B cell (primary cell): ENCODE data around the gene ZNF646. TPM values are rescaled to one million over a fixed set of nuclear protein-coding genes. Genes with fewer than 3 reads are reported as not detected.

Experiments used
- ATAC-seq: fragments of 200-7000 bp; cut with Tn5 transposase; one replicate; pipeline ENCODE4 v1.10.0; 2021; ENCODE audit warnings: low read depth, mild to moderate bottlenecking, moderate number of reproducible peaks, moderate library complexity
- CTCF ChIA-PET: fragments of 350-600 bp; sonication (Branson Sonifier 250); formaldehyde crosslinking; loops from one replicate; lab custom pipeline; 2021; ENCODE audit warnings: antibody characterized with exemption, inconsistent platforms; lab: Charles Lee
- POLR2A ChIA-PET: fragments of 350-600 bp; sonication (Branson Sonifier 250); formaldehyde crosslinking; loops from one replicate; lab custom pipeline; 2021; ENCODE audit warnings: antibody characterized with exemption; lab: Charles Lee
- DNase-seq: peaks from one replicate; pipeline ENCODE4 v3.0.0; 2013
- H2AFZ ChIP-seq: 2 replicates; pipeline ENCODE4 v1.6.1; 2012; ENCODE audit warnings: mild to moderate bottlenecking, low read depth, low read length; ENCODE audit not compliant: insufficient read depth, poor library complexity, severe bottlenecking
- H3K27ac ChIP-seq, 2 donors: 1 replicate in 1 of 2; 2 replicates in 1 of 2; pipeline ENCODE4 v1.5.1; 2012 to 2013; ENCODE audit warnings: low read length in 2 of 2, mild to moderate bottlenecking in 2 of 2, moderate library complexity in 1 of 2
- H3K27me3 ChIP-seq, 4 experiments: fragments of 200-600 bp in 1 of 4; sonication (generic) in 1 of 4; replicated peaks in 1 of 4; 1 replicate in 2 of 4; 2 replicates in 2 of 4; pipeline versions ENCODE4 v1.6.1 to v1.7.0; 2013 to 2016; ENCODE audit warnings: low read length in 3 of 4, mild to moderate bottlenecking in 2 of 4, mixed read lengths in 1 of 4, moderate library complexity in 1 of 4; ENCODE audit not compliant: insufficient read depth in 4 of 4, control insufficient read depth in 3 of 4; ENCODE audit errors: control extremely low read depth in 1 of 4
- H3K36me3 ChIP-seq, 2 experiments: replicated peaks in 1 of 2; 1 replicate in 1 of 2; 2 replicates in 1 of 2; pipeline versions ENCODE4 v1.6.1 to v1.7.1; 2013; ENCODE audit warnings: low read length in 1 of 2; ENCODE audit not compliant: insufficient read depth in 2 of 2, control insufficient read depth in 1 of 2; ENCODE audit errors: control extremely low read depth in 1 of 2, extremely low read depth in 1 of 2
- H3K4me1 ChIP-seq, 2 donors: fragments of 200-600 bp in 1 of 2; sonication (generic) in 1 of 2; 1 replicate in 1 of 2; 2 replicates in 1 of 2; pipeline versions ENCODE4 v1.5.1 to v1.6.1; 2013 to 2017; ENCODE audit warnings: low read length in 2 of 2; ENCODE audit not compliant: control insufficient read depth in 2 of 2, insufficient read depth in 2 of 2
- H3K4me2 ChIP-seq: replicated peaks from 2 replicates; pipeline ENCODE3; 2012; ENCODE audit warnings: mild to moderate bottlenecking, low read depth, low read length; ENCODE audit not compliant: poor library complexity, severe bottlenecking
- H3K4me3 ChIP-seq, 5 experiments: fragments of 200-600 bp in 1 of 5; sonication (generic) in 1 of 5; 1 replicate in 3 of 5; 2 replicates in 2 of 5; pipeline versions ENCODE4 v1.5.1 to v1.7.0; 2011 to 2016; ENCODE audit warnings: low read length in 4 of 5, mild to moderate bottlenecking in 4 of 5, low read depth in 2 of 5, control low read depth in 1 of 5, moderate library complexity in 1 of 5; ENCODE audit not compliant: insufficient read depth in 1 of 5; ENCODE audit errors: control extremely low read depth in 1 of 5, extremely low read depth in 1 of 5
- H3K79me2 ChIP-seq: fragments of 200-600 bp; sonication (generic); one replicate; pipeline ENCODE4 v1.6.0; 2016; ENCODE audit warnings: low read length; ENCODE audit not compliant: control insufficient read depth, insufficient read depth
- H3K9ac ChIP-seq: fragments of 200-600 bp; sonication (generic); 2 replicates; pipeline ENCODE4 v1.6.1; 2017; ENCODE audit warnings: mild to moderate bottlenecking, low read length, moderate library complexity
- H3K9me3 ChIP-seq, 3 donors: one replicate each; pipeline versions ENCODE4 v1.6.1 to v1.7.1; 2013; ENCODE audit warnings: low read length in 2 of 3; ENCODE audit not compliant: control insufficient read depth in 2 of 3, insufficient read depth in 1 of 3; ENCODE audit errors: control extremely low read depth in 1 of 3
- H4K20me1 ChIP-seq: 2 replicates; pipeline ENCODE4 v1.6.0; 2012; ENCODE audit warnings: mild to moderate bottlenecking, low read length; ENCODE audit not compliant: insufficient read depth, control insufficient read depth, poor library complexity, severe bottlenecking
- H3K27ac Mint-ChIP-seq: one replicate; pipeline ENCODE4 v1.8.0; 2021; ENCODE audit warnings: mixed read lengths
- H3K27me3 Mint-ChIP-seq: one replicate; pipeline ENCODE4 v1.8.0; 2021; ENCODE audit warnings: mixed read lengths
- H3K4me1 Mint-ChIP-seq: one replicate; pipeline ENCODE4 v1.8.0; 2021; ENCODE audit warnings: mixed read lengths
- H3K4me3 Mint-ChIP-seq: one replicate; pipeline ENCODE4 v1.8.0; 2021; ENCODE audit warnings: mixed read lengths
- H3K9me3 Mint-ChIP-seq: one replicate; pipeline ENCODE4 v1.8.0; 2022; ENCODE audit warnings: mixed read lengths; ENCODE audit not compliant: insufficient read depth
- EZH2 ChIP-seq: IDR thresholded peaks from 2 replicates; pipeline ENCODE4 v1.6.1; 2012; ENCODE audit warnings: borderline replicate concordance, low read depth, mild to moderate bottlenecking, moderate library complexity, low read length; ENCODE audit not compliant: insufficient read depth, poor library complexity, severe bottlenecking
- WGBS: methylation state at CpG from one replicate; pipeline ENCODE4 v1.1.5; 2013; ENCODE audit warnings: missing lambda C conversion rate; ENCODE audit not compliant: insufficient coverage; 5-methylcytosine and 5-hydroxymethylcytosine counted together
- intact Hi-C: fragments of 100-400 bp; cut with micrococcal nuclease; formaldehyde crosslinking; loops from one replicate; pipeline ENCODE4 v1.10.0; 2022
- polyA plus RNA-seq: library from polyadenylated mRNA; depleted of rRNA; stranded (reverse); fragments of >200 nt; gene quantifications from 2 replicates; pipeline ENCODE4 v1.2.3, GENCODE V29; 2012
- total RNA-seq, 2 donors: library from RNA; stranded (reverse); fragments of 120-200 nt in 1 of 2; gene quantifications; 1 replicate in 1 of 2; 2 replicates in 1 of 2; pipeline versions ENCODE4 v1.2.3 to v1.2.4, GENCODE V29; 2013 to 2022
- TF ChIP-seq, protein P1 (sequence below): fragments of 200-600 bp; IDR thresholded peaks from one replicate; pipeline ENCODE4 v1.8.0; 2022; ENCODE audit warnings: antibody characterized with exemption, mild to moderate bottlenecking

Gene ZNF646
- total and polyA plus RNA-seq, 2 donors (not counting 1 experiment from before 2014, with no cell fraction given) = 14.7 to 45.9 TPM

GRCh38 chr16:31120129-31120528, 45.9 kb downstream of the ZNF646 start:
- intact Hi-C loops = no loop called here
- Histone ChIP-seq H2AFZ (no peak overlapping the region), H3K27ac (no peak overlapping the region), H4K20me1 (peaks cover 26% of the 10 kb centered on the region), H3K9me3 (no peaks in the 10 kb centered on the region), H3K9ac (no peak overlapping the region), H3K79me2 (peaks cover 49% of the 10 kb centered on the region), H3K4me3 (no peak overlapping the region), H3K27me3 (no peaks in the 10 kb centered on the region), H3K4me2 (no peak overlapping the region), H3K4me1 (peaks cover 10 to 20% of the 10 kb centered on the region in 2 donors), H3K36me3 (peaks cover 6 to 42% of the 10 kb centered on the region in 2 experiments)
- TF ChIP-seq, protein P1, sequence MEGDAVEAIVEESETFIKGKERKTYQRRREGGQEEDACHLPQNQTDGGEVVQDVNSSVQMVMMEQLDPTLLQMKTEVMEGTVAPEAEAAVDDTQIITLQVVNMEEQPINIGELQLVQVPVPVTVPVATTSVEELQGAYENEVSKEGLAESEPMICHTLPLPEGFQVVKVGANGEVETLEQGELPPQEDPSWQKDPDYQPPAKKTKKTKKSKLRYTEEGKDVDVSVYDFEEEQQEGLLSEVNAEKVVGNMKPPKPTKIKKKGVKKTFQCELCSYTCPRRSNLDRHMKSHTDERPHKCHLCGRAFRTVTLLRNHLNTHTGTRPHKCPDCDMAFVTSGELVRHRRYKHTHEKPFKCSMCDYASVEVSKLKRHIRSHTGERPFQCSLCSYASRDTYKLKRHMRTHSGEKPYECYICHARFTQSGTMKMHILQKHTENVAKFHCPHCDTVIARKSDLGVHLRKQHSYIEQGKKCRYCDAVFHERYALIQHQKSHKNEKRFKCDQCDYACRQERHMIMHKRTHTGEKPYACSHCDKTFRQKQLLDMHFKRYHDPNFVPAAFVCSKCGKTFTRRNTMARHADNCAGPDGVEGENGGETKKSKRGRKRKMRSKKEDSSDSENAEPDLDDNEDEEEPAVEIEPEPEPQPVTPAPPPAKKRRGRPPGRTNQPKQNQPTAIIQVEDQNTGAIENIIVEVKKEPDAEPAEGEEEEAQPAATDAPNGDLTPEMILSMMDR = no peak
- POLR2A ChIA-PET = interaction anchor here (0.6 to 3.6 kb wide), 3 partner anchors 14 to 123 kb away, joined by 4 to 36 read pairs (median 4); no protein-coding TSS in a partner anchor
- no peak overlapping the region for H3K4me3 Mint-ChIP-seq
- no peak overlapping the region for H3K27ac Mint-ChIP-seq
- WGBS = 98% methylated on average over 16 of the region's 16 CpGs
- no peaks in the 10 kb centered on the region for H3K9me3 Mint-ChIP-seq
- CTCF ChIA-PET = interaction anchor here (0.6 to 0.7 kb wide), 2 partner anchors 22 to 181 kb away, joined by 3 to 4 read pairs; no protein-coding TSS in a partner anchor
- no peaks in the 10 kb centered on the region for H3K27me3 Mint-ChIP-seq
- H3K4me1 Mint-ChIP-seq = peaks cover 13% of the 10 kb centered on the region
- no peak for ATAC-seq
- DNase-seq = no peak

- Histone ChIP-seq H3K9me3 (no peaks in the 10 kb centered on the region), H3K4me2 (no peak overlapping the region), H3K4me1 (no peaks in the 10 kb centered on the region), H2AFZ (no peak overlapping the region), H4K20me1 (no peaks in the 10 kb centered on the region), H3K27ac (no peak overlapping the region), H3K9ac (no peak overlapping the region), H3K36me3 (peaks cover 6 to 64% of the 10 kb centered on the region in 2 experiments), H3K27me3 (no peaks in the 10 kb centered on the region), H3K4me3 (no peak overlapping the region), H3K79me2 (peaks cover 21% of the 10 kb centered on the region)
- no peaks in the 10 kb centered on the region for H3K27me3 Mint-ChIP-seq
- no peaks in the 10 kb centered on the region for H3K9me3 Mint-ChIP-seq
- no peaks in the 10 kb centered on the region for H3K4me1 Mint-ChIP-seq
- ChIA-PET POLR2A (interaction anchor here (0.6 kb wide), 1 partner anchor 17 kb away, joined by 5 read pairs; no protein-coding TSS in a partner anchor), CTCF (no interaction called here)
- TF ChIP-seq, protein P1 = no peak
- TF ChIP-seq EZH2 = no peak
- no peak for DNase-seq
- H3K4me3 Mint-ChIP-seq = no peak overlapping the region
- no peak overlapping the region for H3K27ac Mint-ChIP-seq
- 94% methylated on average over 3 of the region's 3 CpGs for WGBS
- intact Hi-C loops = no loop called here
- no peak for ATAC-seq
Measured at GRCh38 chr16:31125844-31126243, 51.6 kb downstream of the ZNF646 start.
